Memory B cell (primary cell): ENCODE results near the gene CACNA1G.

Source experiments
- ATAC-seq: fragments of 150-1000 bp; cut with Tn5 transposase; 2 replicates; pipeline ENCODE4 v1.10.0; 2021; ENCODE audit warnings: low read depth, mild to moderate bottlenecking, moderate library complexity
- DNase-seq, 2 donors: peaks; one replicate each; pipeline ENCODE4 v3.0.0; 2022; ENCODE audit warnings: low spot score in 2 of 2
- H3K27ac Mint-ChIP-seq: one replicate; pipeline ENCODE4 v1.8.0; 2022; ENCODE audit warnings: mild to moderate bottlenecking, moderate library complexity, mixed read lengths
- H3K27me3 Mint-ChIP-seq: one replicate; pipeline ENCODE4 v1.8.0; 2022; ENCODE audit warnings: mixed read lengths
- H3K36me3 Mint-ChIP-seq: one replicate; pipeline ENCODE4 v1.8.0; 2022; ENCODE audit warnings: mild to moderate bottlenecking, mixed read lengths
- H3K4me1 Mint-ChIP-seq: one replicate; pipeline ENCODE4 v1.8.0; 2022; ENCODE audit warnings: mixed read lengths
- H3K4me3 Mint-ChIP-seq: one replicate; pipeline ENCODE4 v1.8.0; 2022; ENCODE audit warnings: mild to moderate bottlenecking, moderate library complexity, mixed read lengths
- H3K9me3 Mint-ChIP-seq: one replicate; pipeline ENCODE4 v1.8.0; 2022; ENCODE audit warnings: mixed read lengths

The CACNA1G gene

GRCh38 chr17:50524838-50525237 is 35.7 kb upstream of the CACNA1G start:
- Mint-ChIP-seq H3K4me3 (no peak overlapping the region), H3K27me3 (peaks cover 12% of the 10 kb centered on the region), H3K9me3 (no peaks in the 10 kb centered on the region), H3K27ac (no peak overlapping the region), H3K36me3 (no peaks in the 10 kb centered on the region), H3K4me1 (no peaks in the 10 kb centered on the region)
- no peak for DNase-seq
- ATAC-seq, result no peak

GRCh38 chr17:50527155-50527762 is 33.3 kb upstream of the CACNA1G start:
- Mint-ChIP-seq H3K27me3 (peaks cover 23% of the 10 kb centered on the region), H3K36me3 (no peaks in the 10 kb centered on the region), H3K27ac (no peak overlapping the region), H3K4me3 (no peak overlapping the region), H3K9me3 (no peaks in the 10 kb centered on the region), H3K4me1 (no peaks in the 10 kb centered on the region)
- ATAC-seq (no peak), DNase-seq (no peak)

DNA sequence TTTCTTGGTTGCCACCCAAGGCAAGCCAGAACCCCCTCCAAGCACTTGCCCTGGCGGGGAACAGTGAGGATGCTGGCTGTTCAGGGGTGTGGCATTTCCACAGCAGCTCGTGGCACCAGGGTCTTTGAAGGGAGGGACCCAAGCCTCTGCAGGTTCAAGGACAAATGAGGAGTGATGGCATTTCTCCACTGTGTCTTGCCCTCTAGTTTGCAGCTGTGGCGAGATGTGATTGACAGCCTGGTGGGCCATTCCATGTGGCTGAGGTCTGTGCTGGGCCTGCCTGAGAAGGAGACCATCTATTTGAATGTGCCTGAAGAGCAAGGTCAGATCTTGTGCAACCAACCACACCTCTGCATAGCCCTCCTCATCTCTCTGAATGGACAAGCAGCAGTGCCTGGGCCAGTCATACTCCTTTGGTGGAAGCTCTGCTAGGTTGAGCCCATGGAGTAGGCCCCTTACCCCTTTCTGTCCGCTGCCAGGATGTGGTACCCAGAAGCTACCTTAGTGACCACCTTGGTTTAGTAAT is 32.5 kb upstream of the CACNA1G start:
- DNase-seq, result no peak
- Mint-ChIP-seq H3K4me1 (no peaks in the 10 kb centered on the region), H3K36me3 (no peaks in the 10 kb centered on the region), H3K4me3 (no peak overlapping the region), H3K9me3 (no peaks in the 10 kb centered on the region), H3K27me3 (peaks cover 21% of the 10 kb centered on the region), H3K27ac (no peak overlapping the region)
- ATAC-seq, result no peak

DNA sequence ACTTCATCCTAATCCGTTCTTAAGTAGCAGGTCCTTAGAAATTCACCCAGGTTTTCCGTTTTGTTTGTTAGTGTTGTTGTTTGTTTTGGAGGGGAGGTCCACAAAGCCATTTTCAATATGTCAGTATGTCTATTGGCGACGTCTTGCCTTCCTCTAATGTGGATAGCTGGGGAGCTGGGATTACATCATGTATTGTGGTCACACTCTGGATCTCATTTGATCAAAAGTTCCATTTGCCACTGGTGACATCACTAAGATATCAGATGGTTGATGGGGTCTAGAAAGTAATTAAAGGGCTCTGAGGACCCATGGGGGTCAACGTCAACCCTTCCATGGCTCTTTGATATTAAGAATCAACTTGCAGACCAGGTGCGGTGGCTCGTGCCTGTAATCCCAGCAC is 30.7 kb upstream of the CACNA1G start:
- peaks cover 36% of the 10 kb centered on the region for H3K27me3 Mint-ChIP-seq
- DNase-seq (no peak), ATAC-seq (no peak)
- H3K36me3 Mint-ChIP-seq, result no peaks in the 10 kb centered on the region
- H3K4me1 Mint-ChIP-seq, result peaks cover 10% of the 10 kb centered on the region
- no peaks in the 10 kb centered on the region for H3K9me3 Mint-ChIP-seq
- no peak overlapping the region for H3K4me3 Mint-ChIP-seq
- H3K27ac Mint-ChIP-seq, result no peak overlapping the region

- Mint-ChIP-seq H3K4me3 (no peak overlapping the region), H3K27me3 (peaks cover 36% of the 10 kb centered on the region)
These were observed 29.0 kb upstream of the CACNA1G start for GRCh38 chr17:50531428-50532025.

DNA sequence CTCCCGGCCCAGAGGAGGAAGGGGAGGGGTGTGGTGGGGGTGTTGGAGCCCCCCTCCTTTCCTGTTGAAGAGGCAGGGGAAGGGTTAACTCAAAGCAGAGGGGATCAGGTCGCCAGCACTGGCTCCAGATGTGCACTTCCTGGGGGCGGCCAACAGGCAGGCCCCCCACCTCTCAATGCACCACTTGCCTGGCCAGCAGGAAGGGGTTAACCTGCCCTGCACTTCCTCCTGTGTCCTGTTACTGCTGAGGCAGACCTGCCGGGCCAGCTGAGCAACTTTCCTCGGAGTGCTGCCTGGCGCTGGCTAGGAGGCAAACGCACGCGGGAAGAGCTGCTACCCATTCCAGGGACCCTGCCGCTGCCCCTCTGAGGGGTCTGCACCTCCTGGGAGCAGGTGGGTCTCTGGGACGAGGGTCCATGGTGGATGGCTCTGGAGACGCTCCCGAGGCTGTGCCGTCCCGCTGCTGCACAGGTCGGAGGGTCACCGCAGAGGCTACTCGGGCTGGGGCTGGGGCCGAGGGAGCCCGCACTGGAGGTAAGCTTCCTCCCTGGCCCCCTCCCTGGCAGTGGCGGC is 28.0 kb upstream of the CACNA1G start, which contains the start of gene EPN3:
Gene EPN3, plus strand, starts transcription at position 284 of the 573 bp plus-strand sequence. CDS start 3,822 bp downstream, outside the sequence.
- no peak within 1 kb of the TSS for H3K4me3 Mint-ChIP-seq
- no peaks in the 10 kb centered on the region for H3K36me3 Mint-ChIP-seq
- no peak for ATAC-seq
- H3K9me3 Mint-ChIP-seq, result no peaks in the 10 kb centered on the region
- DNase-seq, result no peak
- peaks cover 37% of the 10 kb centered on the region for H3K27me3 Mint-ChIP-seq
- peaks cover 10% of the 10 kb centered on the region for H3K4me1 Mint-ChIP-seq
- no peak within 1 kb of the TSS for H3K27ac Mint-ChIP-seq

More at GRCh38 chr17:50531428-50532025, 29.0 kb upstream of the CACNA1G start:
- Mint-ChIP-seq H3K36me3 (no peaks in the 10 kb centered on the region), H3K4me1 (peaks cover 10% of the 10 kb centered on the region), H3K9me3 (no peaks in the 10 kb centered on the region), H3K27ac (no peak overlapping the region)
- no peak for ATAC-seq
- DNase-seq, result no peak

- no peak overlapping the region for H3K27ac Mint-ChIP-seq
- no peaks in the 10 kb centered on the region for H3K36me3 Mint-ChIP-seq
- H3K9me3 Mint-ChIP-seq, result no peaks in the 10 kb centered on the region
- H3K27me3 Mint-ChIP-seq, result peaks cover 37% of the 10 kb centered on the region
- DNase-seq (no peak), ATAC-seq (no peak)
- no peak overlapping the region for H3K4me3 Mint-ChIP-seq
- peaks cover 10% of the 10 kb centered on the region for H3K4me1 Mint-ChIP-seq
These were observed 27.3 kb upstream of the CACNA1G start for GRCh38 chr17:50533185-50533584.

DNA sequence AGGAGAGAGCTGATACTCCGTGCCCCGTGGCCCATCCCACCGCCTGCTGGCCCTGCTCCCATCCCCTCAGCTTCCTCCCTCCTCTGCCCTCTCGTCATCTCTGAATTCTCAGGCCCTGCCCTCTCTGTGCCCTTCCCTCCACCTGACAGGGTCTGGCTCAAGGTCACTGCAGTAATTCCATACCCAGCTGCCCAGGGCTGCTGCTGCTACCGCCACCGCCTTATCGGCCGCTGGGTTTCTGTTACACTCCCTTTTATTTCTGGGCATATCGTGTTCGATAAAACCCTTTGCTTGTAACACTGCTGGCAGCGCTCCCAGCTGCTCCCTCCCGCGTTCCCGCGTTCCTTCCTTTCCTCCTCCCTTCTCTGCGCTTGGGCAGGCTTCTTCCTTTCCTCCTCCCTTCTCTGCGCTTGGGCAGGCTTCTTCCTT is 26.8 kb upstream of the CACNA1G start:
- ATAC-seq, result no peak
- Mint-ChIP-seq H3K4me3 (no peak overlapping the region), H3K4me1 (peaks cover 10% of the 10 kb centered on the region), H3K27me3 (peaks cover 35% of the 10 kb centered on the region), H3K36me3 (no peaks in the 10 kb centered on the region), H3K27ac (no peak overlapping the region), H3K9me3 (no peaks in the 10 kb centered on the region)
- DNase-seq, result no peak

- peaks cover 28% of the 10 kb centered on the region for H3K27me3 Mint-ChIP-seq
- H3K4me1 Mint-ChIP-seq, result peaks cover 10% of the 10 kb centered on the region
- no peaks in the 10 kb centered on the region for H3K36me3 Mint-ChIP-seq
- H3K27ac Mint-ChIP-seq, result no peak overlapping the region
- no peaks in the 10 kb centered on the region for H3K9me3 Mint-ChIP-seq
- no peak overlapping the region for H3K4me3 Mint-ChIP-seq
- DNase-seq (no peak), ATAC-seq (peak; percentile 50)
These were observed 26.1 kb upstream of the CACNA1G start for GRCh38 chr17:50534222-50534978.

- Mint-ChIP-seq H3K4me1 (peaks cover 10% of the 10 kb centered on the region), H3K36me3 (no peaks in the 10 kb centered on the region), H3K4me3 (no peak overlapping the region), H3K27ac (no peak overlapping the region), H3K27me3 (peaks cover 26% of the 10 kb centered on the region), H3K9me3 (no peaks in the 10 kb centered on the region)
- ATAC-seq (no peak), DNase-seq (no peak)
These were observed 25.6 kb upstream of the CACNA1G start for GRCh38 chr17:50534979-50535326.

GRCh38 chr17:50535407-50535806 is 25.1 kb upstream of the CACNA1G start:
- H3K4me1 Mint-ChIP-seq, result peaks cover 10% of the 10 kb centered on the region
- DNase-seq, result no peak
- no peak for ATAC-seq
- H3K36me3 Mint-ChIP-seq, result no peaks in the 10 kb centered on the region
- no peaks in the 10 kb centered on the region for H3K9me3 Mint-ChIP-seq
- H3K27me3 Mint-ChIP-seq, result peaks cover 26% of the 10 kb centered on the region
- no peak overlapping the region for H3K4me3 Mint-ChIP-seq
- H3K27ac Mint-ChIP-seq, result no peak overlapping the region

- DNase-seq (no peak), ATAC-seq (no peak)
- H3K36me3 Mint-ChIP-seq, result no peaks in the 10 kb centered on the region
- H3K9me3 Mint-ChIP-seq, result no peaks in the 10 kb centered on the region
- H3K4me1 Mint-ChIP-seq, result peaks cover 12% of the 10 kb centered on the region
- peaks cover 18% of the 10 kb centered on the region for H3K27me3 Mint-ChIP-seq
- H3K4me3 Mint-ChIP-seq, result no peak overlapping the region
- no peak overlapping the region for H3K27ac Mint-ChIP-seq
These were observed 23.6 kb upstream of the CACNA1G start for GRCh38 chr17:50536683-50537646.
